Cardiac muscle cell (in vitro differentiated cells and primary cell): Measurements from ENCODE around the gene URB1. TPM values are rescaled to one million over a fixed set of nuclear protein-coding genes. Genes with fewer than 3 reads are reported as not detected.
"Not testable (repeated sequence)": the region's sequence is repeated elsewhere in the genome, so short reads cannot be mapped to it uniquely, and the experiment has no call there.

ENCODE experiments used
- DNase-seq, 2 donors: peaks; one replicate each; pipeline versions ENCODE4 v3.0.0 to v3.0.0-alpha.2; 2010 to 2017; ENCODE audit warnings: low read depth in 1 of 2, low spot score in 1 of 2
- H3K27ac ChIP-seq: fragments of 200-600 bp; sonication (generic); 2 replicates; pipeline ENCODE4 v1.5.1; 2016
- H3K27me3 ChIP-seq: fragments of 200-600 bp; sonication (generic); 2 replicates; pipeline ENCODE4 v1.6.0; 2016; ENCODE audit warnings: control low read depth
- H3K36me3 ChIP-seq: fragments of 200-600 bp; sonication (generic); 2 replicates; pipeline ENCODE4 v1.5.1; 2016; ENCODE audit warnings: control low read depth
- H3K4me1 ChIP-seq: fragments of 200-600 bp; sonication (generic); 2 replicates; pipeline ENCODE4 v1.8.1; 2017; ENCODE audit warnings: low read depth, mild to moderate bottlenecking, mixed run types
- H3K4me3 ChIP-seq: fragments of 200-600 bp; sonication (generic); 2 replicates; pipeline ENCODE4 v1.5.1; 2016; ENCODE audit warnings: mild to moderate bottlenecking
- H3K9me3 ChIP-seq: fragments of 200-600 bp; sonication (generic); 2 replicates; pipeline ENCODE4 v1.5.1; 2017; ENCODE audit warnings: low read depth, mild to moderate bottlenecking, control low read depth
- polyA plus RNA-seq: library from polyadenylated mRNA; unstranded; fragments of >200 nt; fragmentation: Nextera tagmentation; extraction: Ambion mirVana; gene quantifications from 2 replicates; pipeline ENCODE4 v1.2.1, GENCODE V29; 2016
- total RNA-seq: library from RNA; depleted of rRNA; stranded (reverse); fragments of >200 nt; gene quantifications from 2 replicates; pipeline ENCODE4 v1.2.3, GENCODE V29; 2016
- TF ChIP-seq, protein P1 (sequence below): IDR thresholded peaks from 2 replicates; pipeline ENCODE4 v1.5.1; 2012; ENCODE audit warnings: low read depth, mild to moderate bottlenecking, low read length

The URB1 gene
- total and polyA plus RNA-seq, 2 experiments from 2014 or later: 3.7 to 13.9 TPM

GRCh38 chr21:32406405-32406804, 13.6 kb upstream of the URB1 start:
- Histone ChIP-seq H3K27ac (no peak overlapping the region), H3K36me3 (no peaks in the 10 kb centered on the region), H3K4me3 (no peak overlapping the region), H3K27me3 (peaks cover 34% of the 10 kb centered on the region), H3K9me3 (no peaks in the 10 kb centered on the region), H3K4me1 (no peaks in the 10 kb centered on the region)
- TF ChIP-seq, protein P1, sequence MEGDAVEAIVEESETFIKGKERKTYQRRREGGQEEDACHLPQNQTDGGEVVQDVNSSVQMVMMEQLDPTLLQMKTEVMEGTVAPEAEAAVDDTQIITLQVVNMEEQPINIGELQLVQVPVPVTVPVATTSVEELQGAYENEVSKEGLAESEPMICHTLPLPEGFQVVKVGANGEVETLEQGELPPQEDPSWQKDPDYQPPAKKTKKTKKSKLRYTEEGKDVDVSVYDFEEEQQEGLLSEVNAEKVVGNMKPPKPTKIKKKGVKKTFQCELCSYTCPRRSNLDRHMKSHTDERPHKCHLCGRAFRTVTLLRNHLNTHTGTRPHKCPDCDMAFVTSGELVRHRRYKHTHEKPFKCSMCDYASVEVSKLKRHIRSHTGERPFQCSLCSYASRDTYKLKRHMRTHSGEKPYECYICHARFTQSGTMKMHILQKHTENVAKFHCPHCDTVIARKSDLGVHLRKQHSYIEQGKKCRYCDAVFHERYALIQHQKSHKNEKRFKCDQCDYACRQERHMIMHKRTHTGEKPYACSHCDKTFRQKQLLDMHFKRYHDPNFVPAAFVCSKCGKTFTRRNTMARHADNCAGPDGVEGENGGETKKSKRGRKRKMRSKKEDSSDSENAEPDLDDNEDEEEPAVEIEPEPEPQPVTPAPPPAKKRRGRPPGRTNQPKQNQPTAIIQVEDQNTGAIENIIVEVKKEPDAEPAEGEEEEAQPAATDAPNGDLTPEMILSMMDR: no peak
- DNase-seq: no peak

DNA sequence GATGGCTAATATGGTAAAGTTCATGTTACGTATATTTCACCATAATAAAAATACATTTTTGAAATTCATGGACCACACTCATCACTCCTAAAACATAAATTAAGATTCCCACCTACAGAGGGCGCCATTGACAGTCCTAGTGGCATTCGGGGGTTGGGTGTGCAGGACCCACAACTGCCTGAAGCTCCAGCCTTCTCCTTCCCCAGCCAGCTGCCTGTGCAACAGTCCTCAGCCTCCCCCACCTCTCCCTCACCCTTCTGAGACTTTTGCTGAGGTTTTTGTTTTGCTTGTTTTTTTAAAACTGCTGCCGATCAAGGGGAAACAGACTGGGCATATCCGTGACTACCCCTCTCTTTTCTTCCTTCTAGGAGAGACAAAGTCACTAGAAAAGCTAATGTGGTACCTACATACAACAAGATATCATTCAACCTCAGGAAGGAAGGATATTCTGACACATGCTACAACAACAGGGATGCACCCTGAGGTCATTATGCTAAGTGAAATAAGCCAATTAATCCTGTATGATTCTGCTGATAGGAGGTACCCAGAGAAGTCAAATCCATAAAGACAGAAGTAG, 10.5 kb upstream of the URB1 start:
- Histone ChIP-seq H3K27me3 (peaks cover 26% of the 10 kb centered on the region), H3K27ac (no peak overlapping the region), H3K4me1 (no peaks in the 10 kb centered on the region), H3K4me3 (no peak overlapping the region), H3K36me3 (no peaks in the 10 kb centered on the region), H3K9me3 (no peaks in the 10 kb centered on the region)
- TF ChIP-seq, protein P1: peak; percentile 63
- peak; percentile 77 to 89 for DNase-seq

DNA sequence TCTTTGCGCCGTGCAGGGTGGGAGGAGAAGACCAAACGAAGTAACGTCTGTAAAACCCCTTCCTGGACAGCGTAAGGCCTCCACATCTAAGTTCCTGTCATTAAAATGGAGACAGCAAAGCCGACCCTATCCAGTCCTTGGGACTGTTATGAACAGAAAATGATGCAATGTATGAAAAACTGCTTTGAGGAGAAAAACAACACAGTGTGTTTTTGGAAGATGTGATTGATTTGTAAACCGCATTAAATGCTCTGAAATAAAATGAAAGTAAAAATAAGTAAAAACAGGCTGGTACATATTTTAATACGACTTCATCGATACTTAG, 827 bp upstream of the URB1 start:
- TF ChIP-seq, protein P1: no peak
- Histone ChIP-seq H3K36me3 (no peaks in the 10 kb centered on the region), H3K4me3 (no peak overlapping the region), H3K27ac (no peak overlapping the region), H3K9me3 (no peaks in the 10 kb centered on the region), H3K4me1 (peaks cover 5% of the 10 kb centered on the region), H3K27me3 (peaks cover 13% of the 10 kb centered on the region)
- no peak for DNase-seq

DNA sequence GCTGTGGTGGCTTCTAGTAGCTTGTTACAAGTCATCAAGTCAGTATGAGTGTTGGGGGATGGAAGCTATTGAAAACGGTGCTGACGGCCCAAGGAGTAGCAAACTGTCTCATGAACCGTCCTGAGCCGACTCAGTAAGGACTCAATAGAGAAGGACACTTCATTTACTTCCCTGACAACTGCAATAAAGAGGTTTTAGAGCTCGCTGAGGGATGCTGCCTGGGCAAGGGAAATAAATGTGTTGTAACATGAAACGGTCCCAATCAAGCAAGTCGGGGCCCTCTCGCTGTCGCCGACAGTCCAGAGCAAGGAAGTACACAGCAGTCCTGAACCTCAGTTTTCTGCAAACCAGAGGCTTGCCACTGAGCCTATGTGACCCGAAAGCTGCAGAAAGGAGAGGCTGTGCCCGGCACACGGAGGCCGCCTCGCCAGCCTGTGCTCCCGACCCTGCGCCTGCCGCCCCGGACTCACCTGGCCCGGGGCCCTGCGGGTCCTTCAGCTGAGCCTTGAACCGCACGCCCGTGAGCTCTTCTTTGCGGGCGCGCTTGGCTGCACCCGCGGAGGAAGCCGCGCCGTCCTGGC, 423 bp downstream of the URB1 start:
- H3K27me3 ChIP-seq: peaks cover 7% of the 10 kb centered on the region
- H3K27ac ChIP-seq: no peak overlapping the region
- H3K4me3 ChIP-seq: peak overlapping the region; percentile 96
- peaks cover 5% of the 10 kb centered on the region for H3K4me1 ChIP-seq
- H3K36me3 ChIP-seq: no peaks in the 10 kb centered on the region
- H3K9me3 ChIP-seq: no peaks in the 10 kb centered on the region
- no peak for DNase-seq
- TF ChIP-seq, protein P1: no peak

GRCh38 chr21:32391755-32392154, 1.1 kb downstream of the URB1 start:
- no peak for DNase-seq
- Histone ChIP-seq H3K9me3 (no peaks in the 10 kb centered on the region), H3K36me3 (no peaks in the 10 kb centered on the region), H3K27me3 (peaks cover 7% of the 10 kb centered on the region), H3K4me3 (peak overlapping the region; percentile 96), H3K4me1 (peaks cover 5% of the 10 kb centered on the region), H3K27ac (no peak overlapping the region)
- TF ChIP-seq, protein P1: no peak

- not testable (repeated sequence) for DNase-seq, H3K36me3 ChIP-seq, H3K9me3 ChIP-seq, H3K4me3 ChIP-seq, H3K27ac ChIP-seq, H3K4me1 ChIP-seq, H3K27me3 ChIP-seq
Measured at GRCh38 chr21:32390537-32391224, 2.1 kb downstream of the URB1 start.
